B cell (primary cell): ENCODE results near the gene HDHD5. TPM values are rescaled to one million over a fixed set of nuclear protein-coding genes. Genes with fewer than 3 reads are reported as not detected.

Source experiments
- ATAC-seq: fragments of 200-7000 bp; cut with Tn5 transposase; one replicate; pipeline ENCODE4 v1.10.0; 2021; ENCODE audit warnings: low read depth, mild to moderate bottlenecking, moderate number of reproducible peaks, moderate library complexity
- CTCF ChIA-PET: fragments of 350-600 bp; sonication (Branson Sonifier 250); formaldehyde crosslinking; loops from one replicate; lab custom pipeline; 2021; ENCODE audit warnings: antibody characterized with exemption, inconsistent platforms; lab: Charles Lee
- POLR2A ChIA-PET: fragments of 350-600 bp; sonication (Branson Sonifier 250); formaldehyde crosslinking; loops from one replicate; lab custom pipeline; 2021; ENCODE audit warnings: antibody characterized with exemption; lab: Charles Lee
- DNase-seq: peaks from one replicate; pipeline ENCODE4 v3.0.0; 2013
- H2AFZ ChIP-seq: 2 replicates; pipeline ENCODE4 v1.6.1; 2012; ENCODE audit warnings: mild to moderate bottlenecking, low read depth, low read length; ENCODE audit not compliant: insufficient read depth, poor library complexity, severe bottlenecking
- H3K27ac ChIP-seq, 2 donors: 1 replicate in 1 of 2; 2 replicates in 1 of 2; pipeline ENCODE4 v1.5.1; 2012 to 2013; ENCODE audit warnings: low read length in 2 of 2, mild to moderate bottlenecking in 2 of 2, moderate library complexity in 1 of 2
- H3K27me3 ChIP-seq, 4 experiments: fragments of 200-600 bp in 1 of 4; sonication (generic) in 1 of 4; replicated peaks in 1 of 4; 1 replicate in 2 of 4; 2 replicates in 2 of 4; pipeline versions ENCODE4 v1.6.1 to v1.7.0; 2013 to 2016; ENCODE audit warnings: low read length in 3 of 4, mild to moderate bottlenecking in 2 of 4, mixed read lengths in 1 of 4, moderate library complexity in 1 of 4; ENCODE audit not compliant: insufficient read depth in 4 of 4, control insufficient read depth in 3 of 4; ENCODE audit errors: control extremely low read depth in 1 of 4
- H3K36me3 ChIP-seq, 2 experiments: replicated peaks in 1 of 2; 1 replicate in 1 of 2; 2 replicates in 1 of 2; pipeline versions ENCODE4 v1.6.1 to v1.7.1; 2013; ENCODE audit warnings: low read length in 1 of 2; ENCODE audit not compliant: insufficient read depth in 2 of 2, control insufficient read depth in 1 of 2; ENCODE audit errors: control extremely low read depth in 1 of 2, extremely low read depth in 1 of 2
- H3K4me1 ChIP-seq, 2 donors: fragments of 200-600 bp in 1 of 2; sonication (generic) in 1 of 2; 1 replicate in 1 of 2; 2 replicates in 1 of 2; pipeline versions ENCODE4 v1.5.1 to v1.6.1; 2013 to 2017; ENCODE audit warnings: low read length in 2 of 2; ENCODE audit not compliant: control insufficient read depth in 2 of 2, insufficient read depth in 2 of 2
- H3K4me2 ChIP-seq: replicated peaks from 2 replicates; pipeline ENCODE3; 2012; ENCODE audit warnings: mild to moderate bottlenecking, low read depth, low read length; ENCODE audit not compliant: poor library complexity, severe bottlenecking
- H3K4me3 ChIP-seq, 5 experiments: fragments of 200-600 bp in 1 of 5; sonication (generic) in 1 of 5; 1 replicate in 3 of 5; 2 replicates in 2 of 5; pipeline versions ENCODE4 v1.5.1 to v1.7.0; 2011 to 2016; ENCODE audit warnings: low read length in 4 of 5, mild to moderate bottlenecking in 4 of 5, low read depth in 2 of 5, control low read depth in 1 of 5, moderate library complexity in 1 of 5; ENCODE audit not compliant: insufficient read depth in 1 of 5; ENCODE audit errors: control extremely low read depth in 1 of 5, extremely low read depth in 1 of 5
- H3K79me2 ChIP-seq: fragments of 200-600 bp; sonication (generic); one replicate; pipeline ENCODE4 v1.6.0; 2016; ENCODE audit warnings: low read length; ENCODE audit not compliant: control insufficient read depth, insufficient read depth
- H3K9ac ChIP-seq: fragments of 200-600 bp; sonication (generic); 2 replicates; pipeline ENCODE4 v1.6.1; 2017; ENCODE audit warnings: mild to moderate bottlenecking, low read length, moderate library complexity
- H3K9me3 ChIP-seq, 3 donors: one replicate each; pipeline versions ENCODE4 v1.6.1 to v1.7.1; 2013; ENCODE audit warnings: low read length in 2 of 3; ENCODE audit not compliant: control insufficient read depth in 2 of 3, insufficient read depth in 1 of 3; ENCODE audit errors: control extremely low read depth in 1 of 3
- H4K20me1 ChIP-seq: 2 replicates; pipeline ENCODE4 v1.6.0; 2012; ENCODE audit warnings: mild to moderate bottlenecking, low read length; ENCODE audit not compliant: insufficient read depth, control insufficient read depth, poor library complexity, severe bottlenecking
- H3K27ac Mint-ChIP-seq: one replicate; pipeline ENCODE4 v1.8.0; 2021; ENCODE audit warnings: mixed read lengths
- H3K27me3 Mint-ChIP-seq: one replicate; pipeline ENCODE4 v1.8.0; 2021; ENCODE audit warnings: mixed read lengths
- H3K4me1 Mint-ChIP-seq: one replicate; pipeline ENCODE4 v1.8.0; 2021; ENCODE audit warnings: mixed read lengths
- H3K4me3 Mint-ChIP-seq: one replicate; pipeline ENCODE4 v1.8.0; 2021; ENCODE audit warnings: mixed read lengths
- H3K9me3 Mint-ChIP-seq: one replicate; pipeline ENCODE4 v1.8.0; 2022; ENCODE audit warnings: mixed read lengths; ENCODE audit not compliant: insufficient read depth
- CTCF ChIP-seq: fragments of 200-600 bp; IDR thresholded peaks from one replicate; pipeline ENCODE4 v1.8.0; 2022; ENCODE audit warnings: antibody characterized with exemption, mild to moderate bottlenecking
- EZH2 ChIP-seq: IDR thresholded peaks from 2 replicates; pipeline ENCODE4 v1.6.1; 2012; ENCODE audit warnings: borderline replicate concordance, low read depth, mild to moderate bottlenecking, moderate library complexity, low read length; ENCODE audit not compliant: insufficient read depth, poor library complexity, severe bottlenecking
- WGBS: methylation state at CpG from one replicate; pipeline ENCODE4 v1.1.5; 2013; ENCODE audit warnings: missing lambda C conversion rate; ENCODE audit not compliant: insufficient coverage; 5-methylcytosine and 5-hydroxymethylcytosine counted together
- intact Hi-C: fragments of 100-400 bp; cut with micrococcal nuclease; formaldehyde crosslinking; loops from one replicate; pipeline ENCODE4 v1.10.0; 2022
- polyA plus RNA-seq: library from polyadenylated mRNA; depleted of rRNA; stranded (reverse); fragments of >200 nt; gene quantifications from 2 replicates; pipeline ENCODE4 v1.2.3, GENCODE V29; 2012
- total RNA-seq, 2 donors: library from RNA; stranded (reverse); fragments of 120-200 nt in 1 of 2; gene quantifications; 1 replicate in 1 of 2; 2 replicates in 1 of 2; pipeline versions ENCODE4 v1.2.3 to v1.2.4, GENCODE V29; 2013 to 2022

The HDHD5 gene
- total and polyA plus RNA-seq, 2 donors (not counting 1 experiment from before 2014, with no cell fraction given) = 17.7 to 37.7 TPM

GRCh38 chr22:17205432-17205831, 46.4 kb upstream of the HDHD5 start:
- Histone ChIP-seq H2AFZ (no peak overlapping the region), H3K4me2 (no peak overlapping the region), H3K9me3 (no peaks in the 10 kb centered on the region), H3K27me3 (no peaks in the 10 kb centered on the region), H4K20me1 (peaks cover 50% of the 10 kb centered on the region), H3K27ac (no peak overlapping the region), H3K9ac (no peak overlapping the region), H3K4me1 (no peaks in the 10 kb centered on the region), H3K36me3 (peaks cover 2 to 60% of the 10 kb centered on the region in 2 experiments), H3K4me3 (no peak overlapping the region), H3K79me2 (peaks cover 31% of the 10 kb centered on the region)
- CTCF ChIA-PET = interaction anchor here (0.6 to 5.7 kb wide), 26 partner anchors 9 to 297 kb away, joined by 3 to 145 read pairs (median 3); partner anchors contain the start of genes ADA2 and CECR2
- Mint-ChIP-seq H3K9me3 (no peaks in the 10 kb centered on the region), H3K4me3 (no peak overlapping the region), H3K27me3 (no peaks in the 10 kb centered on the region), H3K4me1 (no peaks in the 10 kb centered on the region), H3K27ac (no peak overlapping the region)
- DNase-seq (no peak), ATAC-seq (peak; percentile 49)
- 92% methylated on average over 5 of the region's 7 CpGs for WGBS
- POLR2A ChIA-PET = interaction anchor here (0.6 kb wide), 1 partner anchor 82 kb away, joined by 3 read pairs; no protein-coding TSS in a partner anchor
- no peak for TF ChIP-seq CTCF
- TF ChIP-seq EZH2 = no peak
- intact Hi-C loops = loop anchor here (1.0 kb wide), 1 partner anchor 296 kb away; no protein-coding TSS in a partner anchor

- Histone ChIP-seq H3K4me3 (no peak overlapping the region), H2AFZ (no peak overlapping the region), H3K9me3 (no peaks in the 10 kb centered on the region), H3K9ac (no peak overlapping the region), H3K4me1 (no peaks in the 10 kb centered on the region), H3K27me3 (no peaks in the 10 kb centered on the region), H4K20me1 (peaks cover 54% of the 10 kb centered on the region), H3K79me2 (peaks cover 25% of the 10 kb centered on the region), H3K36me3 (peaks cover 5 to 64% of the 10 kb centered on the region in 2 experiments), H3K27ac (no peak overlapping the region), H3K4me2 (no peak overlapping the region)
- CTCF ChIA-PET = interaction anchor here (0.7 to 5.7 kb wide), 4 partner anchors 30 to 301 kb away, joined by 3 to 145 read pairs (median 6); no protein-coding TSS in a partner anchor
- no peak for TF ChIP-seq CTCF
- TF ChIP-seq EZH2 = no peak
- DNase-seq (no peak), ATAC-seq (no peak)
- POLR2A ChIA-PET = no interaction called here
- Mint-ChIP-seq H3K27me3 (no peaks in the 10 kb centered on the region), H3K27ac (no peak overlapping the region), H3K4me3 (no peak overlapping the region), H3K9me3 (no peaks in the 10 kb centered on the region), H3K4me1 (no peaks in the 10 kb centered on the region)
- intact Hi-C loops = no loop called here
- 89% methylated on average over 5 of the region's 8 CpGs for WGBS
Observed at GRCh38 chr22:17201285-17201945, 42.3 kb upstream of the HDHD5 start.
